Mesothelial cell of epicardium (in vitro differentiated cells): ENCODE measurements around the gene CCN5. TPM values are rescaled to one million over a fixed set of nuclear protein-coding genes. Genes with fewer than 3 reads are reported as not detected.

ENCODE experiments used
- DNase-seq, 2 experiments: peaks; one replicate each; pipeline ENCODE4 v3.0.0; 2021; ENCODE audit warnings: low spot score in 2 of 2; ENCODE audit not compliant: unreplicated experiment in 2 of 2
- H3K27ac Mint-ChIP-seq: 2 replicates; pipeline ENCODE4 v1.8.0; 2021; ENCODE audit warnings: mixed read lengths
- H3K27me3 Mint-ChIP-seq: 2 replicates; pipeline ENCODE4 v1.8.0; 2021; ENCODE audit warnings: low read depth, mixed read lengths
- H3K36me3 Mint-ChIP-seq: 2 replicates; pipeline ENCODE4 v1.8.0; 2021; ENCODE audit warnings: mixed read lengths
- H3K4me1 Mint-ChIP-seq: 2 replicates; pipeline ENCODE4 v1.8.0; 2021; ENCODE audit warnings: mixed read lengths
- H3K4me3 Mint-ChIP-seq: 2 replicates; pipeline ENCODE4 v1.8.0; 2021; ENCODE audit warnings: mild to moderate bottlenecking, moderate library complexity, mixed read lengths
- H3K9me3 Mint-ChIP-seq: 2 replicates; pipeline ENCODE4 v1.8.0; 2021; ENCODE audit warnings: mixed read lengths
- CTCF ChIP-seq: fragments of 200-600 bp; sonication (generic); IDR thresholded peaks from one replicate; pipeline ENCODE4 v1.5.0; 2021; ENCODE audit warnings: antibody characterized with exemption; ENCODE audit not compliant: unreplicated experiment
- total RNA-seq: library from RNA; stranded (reverse); gene quantifications from 3 replicates; pipeline ENCODE4 v1.2.1, GENCODE V29; 2021

CCN5 gene
- total RNA-seq, 1 donor from 2014 or later, result not detected

- no peak overlapping the region for H3K4me3 Mint-ChIP-seq
- no peaks in the 10 kb centered on the region for H3K36me3 Mint-ChIP-seq
- TF ChIP-seq CTCF, result no peak
- H3K27me3 Mint-ChIP-seq, result no peaks in the 10 kb centered on the region
- H3K9me3 Mint-ChIP-seq, result peaks cover 11% of the 10 kb centered on the region
- no peak overlapping the region for H3K27ac Mint-ChIP-seq
- peaks cover 5% of the 10 kb centered on the region for H3K4me1 Mint-ChIP-seq
- DNase-seq, result no peak
These were observed 25.4 kb upstream of the CCN5 start for GRCh38 chr20:44689809-44690208.

- H3K27me3 Mint-ChIP-seq, result no peaks in the 10 kb centered on the region
- TF ChIP-seq CTCF, result no peak
- no peaks in the 10 kb centered on the region for H3K4me1 Mint-ChIP-seq
- H3K27ac Mint-ChIP-seq, result no peak overlapping the region
- no peak overlapping the region for H3K4me3 Mint-ChIP-seq
- peaks cover 11% of the 10 kb centered on the region for H3K9me3 Mint-ChIP-seq
- no peaks in the 10 kb centered on the region for H3K36me3 Mint-ChIP-seq
- no peak for DNase-seq
These were observed 24.3 kb upstream of the CCN5 start for GRCh38 chr20:44690781-44691423.

GRCh38 chr20:44691424-44692423 lies 23.4 kb upstream of the CCN5 start:
- Mint-ChIP-seq H3K4me1 (no peaks in the 10 kb centered on the region), H3K27ac (no peak overlapping the region), H3K27me3 (no peaks in the 10 kb centered on the region), H3K9me3 (peaks cover 11% of the 10 kb centered on the region), H3K4me3 (no peak overlapping the region), H3K36me3 (no peaks in the 10 kb centered on the region)
- TF ChIP-seq CTCF, result no peak
- no peak for DNase-seq

GRCh38 chr20:44692932-44693480 lies 22.2 kb upstream of the CCN5 start:
- TF ChIP-seq CTCF, result no peak
- H3K27me3 Mint-ChIP-seq, result no peaks in the 10 kb centered on the region
- H3K27ac Mint-ChIP-seq, result no peak overlapping the region
- no peaks in the 10 kb centered on the region for H3K4me1 Mint-ChIP-seq
- no peak for DNase-seq
- H3K9me3 Mint-ChIP-seq, result peaks cover 7% of the 10 kb centered on the region
- H3K36me3 Mint-ChIP-seq, result no peaks in the 10 kb centered on the region
- no peak overlapping the region for H3K4me3 Mint-ChIP-seq

GRCh38 chr20:44693627-44694026 lies 21.5 kb upstream of the CCN5 start:
- no peak for TF ChIP-seq CTCF
- Mint-ChIP-seq H3K27me3 (no peaks in the 10 kb centered on the region), H3K4me3 (no peak overlapping the region), H3K36me3 (no peaks in the 10 kb centered on the region), H3K4me1 (no peaks in the 10 kb centered on the region), H3K27ac (no peak overlapping the region), H3K9me3 (peaks cover 7% of the 10 kb centered on the region)
- DNase-seq, result no peak
